ENCODE measurements around the gene XNDC1N. TPM values are rescaled to one million over a fixed set of nuclear protein-coding genes. Genes with fewer than 3 reads are reported as not detected.

The XNDC1N gene
- total and polyA plus RNA-seq, 9 of the 15 experiments (the other 6 are each of a cell fraction or from before 2014, with no cell fraction given): 6.8 to 11.4 (median 9.7) TPM

- TF ChIP-seq CHAMP1 (IDR thresholded peaks at IDR 0.05) (0 out of 2 replicates have a peak, but pooled peaks have one; percentile 66), NFE2L1 (tag; IDR thresholded peaks at IDR 0.05; ENCODE audit: borderline replicate concordance, low read depth) (no peak), CCAR2 (IDR thresholded peaks at IDR 0.05; ENCODE audit: low read depth, low read length) (no peak), ZBTB5 (IDR thresholded peaks at IDR 0.05) (no peak), RNF2 (IDR thresholded peaks at IDR 0.05) (no peak), NUFIP1 (IDR thresholded peaks at IDR 0.05; ENCODE audit: partially characterized antibody) (peak; percentile 29), RB1 (IDR thresholded peaks at IDR 0.05; ENCODE audit: low read depth) (no peak), SIN3B (IDR thresholded peaks at IDR 0.05; ENCODE audit: low read depth) (peak; percentile 81), NR2F6 (CRISPR knock-in tag; IDR thresholded peaks at IDR 0.05) (no peak), ELF4 (CRISPR knock-in tag; IDR thresholded peaks at IDR 0.05) (peak; percentile 72; the same call in 1 of the 2 replicates), DACH1 (IDR thresholded peaks at IDR 0.05; ENCODE audit: partially characterized antibody) (peak; percentile 94), ZNF609 (CRISPR knock-in tag; IDR thresholded peaks at IDR 0.05; ENCODE audit: borderline replicate concordance) (no peak; the same call in 1 of the 2 replicates), POU5F1 (IDR thresholded peaks at IDR 0.05; ENCODE audit: borderline replicate concordance, low read depth, low read length, partially characterized antibody) (no peak), ZNF263 (CRISPR knock-in tag; IDR thresholded peaks at IDR 0.05; ENCODE audit: borderline replicate concordance) (no peak), TBP (optimal IDR thresholded peaks at IDR 0.05; ENCODE audit: low read depth, low read length) (peak; percentile 70), ZNF764 (CRISPR knock-in tag; IDR thresholded peaks at IDR 0.05; ENCODE audit: low read depth) (no peak), MNT (conservative IDR thresholded peaks at IDR 0.05) (peak; percentile 95 to 96)
Measured at GRCh38 chr11:71928737-71929443, 496 bp upstream of the XNDC1N start, which contains the start of gene RNF121 (continued).
